A172 (cell line): Measurements from ENCODE around the gene FARP2. TPM values are rescaled to one million over a fixed set of nuclear protein-coding genes. Genes with fewer than 3 reads are reported as not detected.
A peak's percentile ranks its signal among the peaks of the same experiment; 100 is the strongest.
"Not testable (repeated sequence)": the region's sequence is repeated elsewhere in the genome, so short reads cannot be mapped to it uniquely, and the experiment has no call there.

Experiments
- DNase-seq: peaks from one replicate; pipeline ENCODE4 v3.0.0-alpha.2; 2015; ENCODE audit warnings: low spot score
- total RNA-seq: library from RNA; depleted of rRNA; stranded (reverse); fragments of >200 nt; shearing (Covaris generic); gene quantifications from 2 replicates; pipeline ENCODE4 v1.2.3, GENCODE V29; 2014

The FARP2 gene
- total RNA-seq, 1 experiment from 2014 or later = 47.3 TPM

DNA sequence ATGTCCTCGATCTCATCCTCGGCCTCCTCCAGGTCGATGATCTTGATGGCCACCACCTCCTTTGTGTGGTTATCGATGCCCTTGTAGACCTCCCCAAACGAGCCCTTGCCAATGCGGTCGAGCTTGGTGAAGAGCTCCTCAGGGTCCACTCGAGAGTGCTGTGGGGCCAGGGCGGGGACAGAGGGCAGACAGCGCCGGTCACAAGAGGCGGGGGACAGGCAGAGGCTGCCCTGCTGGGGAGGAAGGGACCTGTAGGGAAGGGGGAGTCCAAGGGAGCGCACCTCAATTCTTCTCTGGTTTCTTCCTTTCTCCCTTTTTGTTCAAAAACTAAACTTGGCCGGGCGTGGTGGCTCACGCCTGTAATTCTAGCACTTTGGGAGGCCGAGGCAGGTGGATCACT, 145.5 kb downstream of the FARP2 start:
- no peak for DNase-seq

DNA sequence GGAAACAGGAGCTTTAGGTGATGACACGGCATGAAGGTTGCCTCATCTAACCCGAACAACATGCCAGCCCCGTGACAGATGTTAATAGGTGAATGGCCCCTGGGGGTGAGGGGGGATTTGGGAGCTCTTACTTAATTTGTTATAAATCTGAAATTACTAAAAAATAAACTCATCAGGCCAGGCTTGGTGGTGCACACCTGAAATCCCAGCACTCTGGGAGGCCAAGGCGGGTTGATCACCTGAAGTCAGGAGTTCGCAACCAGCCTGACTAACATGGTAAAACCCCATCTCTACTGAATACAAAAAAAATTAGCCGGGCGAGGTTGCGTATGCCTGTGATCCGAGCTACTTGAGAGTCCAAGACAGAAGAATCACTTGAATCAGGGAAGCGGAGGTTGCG, 146.2 kb downstream of the FARP2 start:
- DNase-seq = no peak

- DNase-seq = no peak
Measured at GRCh38 chr2:241503776-241504392, 147.8 kb downstream of the FARP2 start.

DNA sequence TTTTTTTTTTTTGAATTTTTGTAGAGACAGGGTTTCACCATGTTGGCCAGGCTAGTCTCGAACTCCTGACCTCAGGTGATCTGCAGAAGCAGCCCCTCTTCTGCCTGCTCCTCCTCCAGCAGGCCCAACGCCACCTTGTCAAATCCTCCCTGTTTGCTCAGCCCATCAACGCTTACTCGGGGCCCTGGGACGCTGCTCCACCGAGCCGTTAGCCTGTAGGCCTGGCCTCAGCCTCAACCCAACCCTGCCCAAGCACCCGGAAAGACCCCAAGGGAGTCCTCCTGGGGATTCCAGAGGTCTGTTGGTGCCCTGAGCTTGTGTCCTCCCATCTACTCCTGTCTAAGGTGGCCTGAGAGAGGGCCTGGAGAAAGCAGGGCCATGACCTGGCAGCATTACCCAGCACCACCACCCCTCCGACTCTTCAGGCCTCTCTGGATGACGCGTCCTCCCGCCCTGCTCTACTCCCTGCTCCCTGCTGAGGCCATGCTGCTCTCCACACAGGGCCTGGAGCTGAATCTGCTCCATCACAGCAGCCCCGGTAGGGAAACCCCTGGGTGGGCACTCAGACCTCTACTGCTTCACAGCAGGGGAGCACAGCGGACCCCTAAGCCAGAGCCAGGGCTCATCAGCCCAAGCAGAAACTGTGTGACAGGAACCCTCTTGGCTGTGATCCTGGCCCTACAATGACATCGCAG, 149.1 kb downstream of the FARP2 start:
- no peak for DNase-seq

DNA sequence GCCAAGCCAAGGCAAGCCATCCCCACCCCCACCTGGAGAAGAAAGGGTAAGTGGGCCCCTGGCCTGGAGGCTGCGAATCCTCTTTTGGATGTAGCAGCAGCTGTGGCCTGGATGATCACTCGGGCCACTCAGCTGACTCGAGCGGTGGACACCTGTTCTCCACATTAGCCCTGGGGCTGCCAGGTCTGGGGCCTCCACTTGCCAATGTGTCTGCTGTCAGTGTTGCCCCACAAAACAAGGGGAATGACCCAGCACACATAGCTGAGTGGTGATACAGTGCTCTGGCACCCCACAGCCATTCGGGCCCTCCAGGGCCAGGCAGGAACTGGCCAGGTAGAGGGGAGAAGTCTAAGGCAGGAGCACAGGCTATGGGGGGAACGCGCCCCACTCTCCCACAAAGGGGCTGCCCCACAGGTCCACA, 149.7 kb downstream of the FARP2 start:
- DNase-seq = no peak

DNA sequence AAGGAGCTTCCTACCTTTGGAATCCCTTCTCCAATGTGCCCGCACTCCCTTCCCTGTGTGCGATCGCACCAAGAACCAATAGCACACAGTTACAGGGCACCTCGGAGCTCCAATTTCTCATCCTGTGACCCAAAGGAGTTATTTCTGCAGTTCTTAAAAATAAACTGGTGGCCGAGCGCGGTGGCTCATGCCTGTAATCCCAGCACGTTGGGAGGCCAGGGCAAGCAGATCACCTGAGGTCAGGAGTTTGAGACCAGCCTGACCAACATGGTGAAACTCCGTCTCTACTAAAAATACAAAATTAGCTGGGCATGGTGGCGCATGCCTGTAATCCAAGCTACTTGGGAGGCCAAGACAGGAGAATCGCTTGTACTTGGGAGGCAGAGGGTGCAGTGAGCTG, 150.2 kb downstream of the FARP2 start:
- not testable (repeated sequence) for DNase-seq

- no peak for DNase-seq
Measured at GRCh38 chr2:241506793-241507429, 150.8 kb downstream of the FARP2 start.

DNA sequence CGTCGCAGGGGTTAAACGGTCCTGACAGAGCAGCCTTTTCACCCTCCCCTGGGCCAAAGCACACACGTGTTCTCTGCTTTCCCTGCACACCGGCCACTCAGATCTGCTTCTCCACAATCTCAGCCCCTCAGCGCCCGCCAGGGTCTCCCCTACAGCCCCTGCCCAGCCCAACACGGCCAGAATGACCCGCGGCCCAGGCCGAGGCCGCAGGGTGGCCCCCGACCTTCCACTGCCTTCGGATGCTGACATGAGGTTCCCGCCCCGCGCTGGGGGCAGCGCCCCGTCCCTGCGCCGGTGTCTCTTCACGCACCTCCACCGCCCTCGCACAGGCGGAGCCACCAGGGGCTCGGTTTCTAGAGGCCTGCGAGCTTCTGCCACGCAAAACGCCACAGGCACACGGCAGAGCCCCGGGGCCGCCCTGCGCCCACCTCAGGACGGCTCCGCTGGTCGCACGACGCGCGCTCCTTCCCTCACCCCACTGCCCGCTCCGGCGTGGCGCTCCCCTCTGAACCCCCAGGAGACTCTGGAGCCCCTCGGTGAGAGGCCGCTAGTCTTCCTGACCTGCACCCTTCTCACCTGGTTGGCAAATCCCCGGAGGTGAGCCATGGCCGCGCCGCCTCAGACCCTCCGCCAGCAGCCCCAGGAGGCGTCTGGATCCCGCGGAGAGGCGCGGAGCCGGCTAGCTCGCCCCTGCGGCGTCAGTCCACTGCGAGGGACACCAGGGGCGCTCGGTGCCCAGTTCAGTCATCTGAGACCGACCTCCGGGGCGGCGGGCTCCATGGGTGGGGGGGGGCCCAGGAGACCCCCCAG, 151.6 kb downstream of the FARP2 start:
- peak; percentile 36 for DNase-seq

DNA sequence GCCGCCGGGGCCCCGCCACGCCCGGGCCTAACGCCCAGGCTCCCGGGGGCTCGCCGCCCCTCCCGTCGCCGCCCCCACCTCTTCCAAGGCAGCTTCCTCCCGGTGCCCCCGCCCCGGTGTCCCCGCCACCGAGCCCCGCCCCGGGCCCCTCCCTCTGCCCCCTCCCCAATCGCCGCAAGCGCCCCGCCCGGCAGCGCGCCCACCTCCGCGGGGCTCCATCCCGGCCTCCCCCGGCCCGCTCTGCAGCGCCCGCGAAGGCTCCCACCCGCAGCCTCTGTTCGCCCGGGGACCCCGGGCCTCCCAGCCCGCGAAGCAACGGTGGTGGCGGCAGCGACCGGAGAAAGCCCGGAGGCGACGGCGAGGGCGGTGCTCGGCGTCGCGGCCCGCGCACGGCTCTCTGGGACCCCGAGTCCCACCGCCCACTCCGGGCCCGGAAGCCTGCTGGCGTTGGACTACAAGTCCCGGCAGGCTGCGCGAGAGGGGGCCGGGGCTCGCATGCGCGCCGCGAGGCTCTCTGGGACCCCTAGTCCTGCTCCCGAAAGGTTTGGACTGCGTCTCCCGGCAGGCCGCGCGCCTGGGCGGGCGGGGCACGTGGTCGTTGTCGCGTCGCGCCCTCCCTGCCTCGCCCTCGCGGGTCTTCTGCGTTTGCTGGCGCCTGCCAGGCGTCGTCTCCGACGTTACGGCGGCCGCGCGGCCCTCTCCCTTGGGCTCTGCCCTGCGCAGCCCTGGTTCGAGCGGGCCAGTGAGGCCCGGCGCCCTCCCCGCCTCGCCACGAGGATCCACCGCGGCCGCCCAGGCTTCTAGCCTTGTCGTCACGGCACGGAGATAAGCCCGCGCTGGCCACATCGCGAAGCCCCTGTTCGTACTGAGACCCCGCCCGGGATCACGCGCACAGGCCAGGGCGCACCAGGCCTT, 152.4 kb downstream of the FARP2 start, which contains the start of gene STK25:
STK25 (minus strand) TSS at position 345 of the 915 bp plus-strand sequence. CDS start 549 bp downstream, outside the sequence.
- DNase-seq = peak; percentile 94

DNA sequence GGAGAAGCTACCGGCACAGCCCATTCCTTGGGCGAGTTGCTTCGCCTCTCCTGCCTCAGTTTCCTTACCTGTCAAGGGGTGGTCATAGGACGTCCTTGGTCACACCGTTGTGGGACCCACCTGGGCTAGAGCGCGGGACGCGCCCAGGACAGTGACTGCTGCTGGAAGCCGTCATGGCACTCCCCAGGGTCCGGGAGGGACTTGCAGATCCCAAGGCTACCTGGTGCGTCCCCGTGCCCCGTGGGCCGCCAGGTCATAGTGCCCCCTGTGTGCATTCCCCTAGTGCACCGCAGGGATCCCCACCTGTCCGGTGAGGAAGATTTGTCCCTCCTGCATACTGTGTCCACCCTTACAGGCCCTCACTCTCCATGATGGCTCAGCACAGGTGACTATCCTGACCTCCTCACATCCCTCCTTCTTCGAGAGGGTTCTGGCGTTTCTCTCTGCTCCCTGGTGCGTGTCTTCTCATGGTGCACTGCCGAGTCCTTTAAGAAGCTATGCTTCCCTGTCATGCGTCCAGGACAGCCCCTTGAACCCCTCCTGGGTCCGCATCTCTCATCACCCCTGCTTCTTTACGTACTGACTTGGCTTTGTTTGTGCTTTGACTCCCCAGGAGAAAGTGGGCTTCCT, 153.2 kb downstream of the FARP2 start:
- no peak for DNase-seq

GRCh38 chr2:241511091-241511741, 155.1 kb downstream of the FARP2 start:
- DNase-seq = no peak

- no peak for DNase-seq
Measured at GRCh38 chr2:241514553-241514952, 158.5 kb downstream of the FARP2 start.

- DNase-seq = no peak
Measured at GRCh38 chr2:241514986-241515737, 159.1 kb downstream of the FARP2 start.

DNA sequence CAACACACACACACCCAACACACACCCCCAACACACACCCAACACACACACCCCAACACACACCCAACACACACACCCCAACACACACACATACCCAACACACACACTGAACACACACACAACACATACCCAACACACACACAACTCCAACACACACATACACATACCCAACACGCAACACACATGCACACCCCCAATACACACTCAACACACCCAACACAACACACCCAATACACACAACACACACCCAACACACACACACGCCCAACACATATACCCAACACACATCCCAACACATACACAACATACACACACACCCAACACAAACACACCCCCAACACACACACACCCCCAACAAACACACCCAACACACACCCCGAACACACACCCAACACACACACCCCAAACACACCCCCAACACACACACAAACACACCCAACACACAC, 160.5 kb downstream of the FARP2 start:
- DNase-seq = no peak

DNA sequence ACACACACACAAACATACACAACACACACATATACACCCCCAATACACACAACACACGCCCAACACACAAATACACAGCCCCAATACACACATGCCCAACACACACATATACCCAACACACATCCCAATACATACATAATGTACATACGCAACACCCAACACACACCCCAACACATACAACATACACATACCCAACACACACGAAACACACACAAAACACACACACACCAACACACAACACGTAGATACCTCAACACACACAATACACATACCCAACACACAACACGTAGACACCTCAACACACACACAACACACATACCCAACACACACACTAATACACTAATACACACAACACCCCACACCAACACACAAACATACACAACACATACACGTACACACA, 161.2 kb downstream of the FARP2 start:
- no peak for DNase-seq

- DNase-seq = no peak
Measured at GRCh38 chr2:241519669-241520068, 163.6 kb downstream of the FARP2 start.

- DNase-seq = no peak
Measured at GRCh38 chr2:241522477-241522876, 166.4 kb downstream of the FARP2 start.

GRCh38 chr2:241525818-241526780, 170.0 kb downstream of the FARP2 start:
- not testable (repeated sequence) for DNase-seq
